Stimulated activated CD4-positive, alpha-beta T cell treated with anti-CD3 and anti-CD28 coated beads, Interleukin-4, amount 100 ng/mL, for 48 hours (primary cell): ENCODE data around the gene BAIAP2.

Experiments
- DNase-seq, 2 donors: peaks; one replicate each; pipeline ENCODE4 v3.0.0-alpha.2; 2020; ENCODE audit warnings: low read depth in 2 of 2

BAIAP2 gene

DNA sequence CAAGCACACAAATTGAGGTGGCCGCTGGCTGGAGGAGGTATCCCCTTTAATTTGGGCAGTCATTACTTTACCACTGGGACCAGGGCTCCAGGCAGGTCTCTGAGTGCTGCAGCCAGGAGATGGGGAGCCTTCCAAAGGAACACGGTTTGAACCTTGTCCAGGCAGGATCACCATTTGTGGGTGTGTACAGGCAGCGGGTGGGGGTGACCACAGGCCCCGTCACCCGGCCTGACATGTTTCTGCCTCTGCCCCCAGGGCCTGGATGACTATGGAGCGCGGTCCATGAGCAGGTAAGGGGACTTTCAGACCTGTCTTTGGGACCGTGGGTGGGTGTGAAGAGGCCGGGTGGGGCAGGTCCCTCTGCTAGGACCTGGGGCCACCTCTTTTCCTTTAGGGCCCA, 73.3 kb downstream of the BAIAP2 start:
- no peak for DNase-seq

DNA sequence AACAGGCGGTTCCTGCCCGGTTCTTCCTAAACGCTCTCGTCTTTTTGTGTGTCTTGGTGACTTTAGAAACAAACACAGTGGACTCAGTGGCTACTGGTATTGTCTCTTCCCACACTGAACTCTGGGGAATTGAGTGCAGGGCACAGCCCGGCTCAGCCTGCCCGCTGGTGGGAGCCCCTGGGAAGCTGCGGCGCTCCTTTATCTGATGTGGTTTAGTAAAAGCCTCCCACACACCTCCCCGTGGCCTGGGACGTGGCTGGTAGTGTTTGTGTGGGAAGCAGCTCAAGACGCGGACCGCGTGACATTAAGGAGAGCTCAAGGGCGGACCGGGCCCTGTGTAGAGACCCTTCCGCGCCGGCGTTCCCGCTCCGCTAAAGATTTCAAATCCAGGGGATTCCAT, 75.0 kb downstream of the BAIAP2 start:
- no peak for DNase-seq

GRCh38 chr17:81110488-81111040, 75.6 kb downstream of the BAIAP2 start:
- DNase-seq, result no peak

- no peak for DNase-seq
Measured at GRCh38 chr17:81111066-81111465, 76.1 kb downstream of the BAIAP2 start.

GRCh38 chr17:81112450-81112849, 77.5 kb downstream of the BAIAP2 start:
- no peak for DNase-seq

GRCh38 chr17:81113158-81113724, 78.3 kb downstream of the BAIAP2 start:
- no peak for DNase-seq

DNA sequence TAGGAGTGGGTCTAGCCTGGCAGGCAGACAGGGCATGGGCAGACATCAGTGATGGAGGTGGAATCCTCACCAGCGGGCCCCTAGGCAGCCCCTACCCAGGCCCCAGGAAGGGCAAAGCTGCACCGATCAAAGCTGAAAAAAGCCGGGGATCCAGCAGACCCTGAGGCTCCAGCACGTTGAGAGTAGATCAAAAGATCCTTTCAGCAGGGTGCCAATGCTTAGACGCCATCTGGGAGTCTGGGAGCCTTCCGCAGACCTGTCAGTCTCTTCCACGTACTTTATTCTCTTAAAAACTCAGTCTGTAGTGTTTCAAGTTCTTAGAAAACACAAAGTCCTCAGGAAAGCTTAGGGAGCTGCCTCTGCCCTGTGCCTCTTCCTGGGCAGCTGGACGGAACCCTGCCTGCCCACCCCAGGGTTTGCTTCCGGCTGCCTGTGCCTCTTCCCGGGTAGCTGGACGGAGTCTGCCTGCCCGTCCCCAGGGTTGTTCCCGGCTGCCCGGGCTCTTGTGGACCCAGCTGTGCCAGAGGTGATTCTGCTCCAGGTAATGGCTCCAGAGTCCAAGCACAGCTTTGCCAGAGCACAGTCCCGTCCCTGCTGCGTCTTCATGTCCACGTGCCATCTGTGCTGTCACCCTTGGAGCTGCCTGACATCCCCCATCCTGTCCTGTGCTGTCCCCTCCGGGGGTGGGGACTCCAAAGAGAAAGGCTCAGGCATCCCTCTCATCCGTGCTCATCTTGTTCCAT, 79.6 kb downstream of the BAIAP2 start:
- DNase-seq, result no peak

DNA sequence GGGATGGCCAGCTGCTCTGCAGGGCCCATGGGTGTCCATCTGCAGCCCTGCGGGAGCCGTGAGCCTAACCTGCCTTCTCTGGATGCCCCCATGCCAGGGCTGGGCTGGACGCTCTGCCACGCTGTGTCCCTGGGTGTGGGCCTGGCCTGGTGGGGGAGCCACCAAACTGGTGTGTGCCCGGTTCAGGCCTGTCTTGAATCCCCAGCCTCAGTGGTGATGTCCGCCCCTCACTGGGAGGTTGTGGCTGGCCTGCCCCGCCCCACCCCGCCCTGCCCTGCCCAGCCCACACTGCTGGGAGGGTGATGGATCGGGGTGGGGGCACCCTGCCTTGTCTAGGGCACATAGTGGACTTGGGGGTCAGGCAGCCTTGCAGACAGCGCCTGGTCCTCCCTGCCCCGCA, 80.3 kb downstream of the BAIAP2 start:
- no peak for DNase-seq

DNA sequence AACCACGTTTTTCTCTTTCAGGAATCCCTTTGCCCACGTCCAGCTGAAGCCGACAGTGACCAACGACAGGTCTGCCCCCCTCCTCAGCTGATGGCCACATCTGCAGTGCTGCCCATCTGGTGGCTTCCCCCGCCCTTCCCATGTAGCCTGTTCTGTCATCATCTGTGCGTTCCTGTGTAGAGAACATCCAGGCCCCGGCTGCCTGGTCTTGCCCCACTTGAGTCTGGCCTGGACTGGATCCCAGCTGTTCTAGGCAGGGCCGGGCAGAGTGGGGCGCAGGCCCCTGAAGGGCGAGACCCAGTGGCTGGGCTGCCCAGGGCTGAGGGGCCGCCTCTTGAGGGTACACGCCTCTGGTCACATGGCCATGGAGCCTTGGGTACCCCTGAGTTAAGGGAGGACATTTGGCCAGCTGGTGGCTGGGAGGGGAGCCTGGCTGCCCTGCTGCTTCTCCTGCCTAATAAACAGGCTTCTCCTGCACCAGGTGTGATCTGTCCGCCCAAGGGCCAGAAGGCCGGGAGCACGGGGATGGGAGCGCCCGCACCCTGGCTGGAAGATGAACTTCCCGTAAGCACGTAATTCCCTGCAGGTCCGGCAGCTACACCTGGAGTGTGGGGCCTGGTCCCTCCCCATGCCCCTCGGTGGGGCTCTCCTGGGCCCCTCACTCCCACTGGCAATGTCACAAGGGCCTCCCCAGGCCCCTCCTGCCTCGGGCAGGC, 81.0 kb downstream of the BAIAP2 start:
- DNase-seq, result no peak

- DNase-seq, result no peak
Measured at GRCh38 chr17:81116704-81117103, 81.8 kb downstream of the BAIAP2 start.

- no peak for DNase-seq
Measured at GRCh38 chr17:81117672-81118198, 82.8 kb downstream of the BAIAP2 start.

DNA sequence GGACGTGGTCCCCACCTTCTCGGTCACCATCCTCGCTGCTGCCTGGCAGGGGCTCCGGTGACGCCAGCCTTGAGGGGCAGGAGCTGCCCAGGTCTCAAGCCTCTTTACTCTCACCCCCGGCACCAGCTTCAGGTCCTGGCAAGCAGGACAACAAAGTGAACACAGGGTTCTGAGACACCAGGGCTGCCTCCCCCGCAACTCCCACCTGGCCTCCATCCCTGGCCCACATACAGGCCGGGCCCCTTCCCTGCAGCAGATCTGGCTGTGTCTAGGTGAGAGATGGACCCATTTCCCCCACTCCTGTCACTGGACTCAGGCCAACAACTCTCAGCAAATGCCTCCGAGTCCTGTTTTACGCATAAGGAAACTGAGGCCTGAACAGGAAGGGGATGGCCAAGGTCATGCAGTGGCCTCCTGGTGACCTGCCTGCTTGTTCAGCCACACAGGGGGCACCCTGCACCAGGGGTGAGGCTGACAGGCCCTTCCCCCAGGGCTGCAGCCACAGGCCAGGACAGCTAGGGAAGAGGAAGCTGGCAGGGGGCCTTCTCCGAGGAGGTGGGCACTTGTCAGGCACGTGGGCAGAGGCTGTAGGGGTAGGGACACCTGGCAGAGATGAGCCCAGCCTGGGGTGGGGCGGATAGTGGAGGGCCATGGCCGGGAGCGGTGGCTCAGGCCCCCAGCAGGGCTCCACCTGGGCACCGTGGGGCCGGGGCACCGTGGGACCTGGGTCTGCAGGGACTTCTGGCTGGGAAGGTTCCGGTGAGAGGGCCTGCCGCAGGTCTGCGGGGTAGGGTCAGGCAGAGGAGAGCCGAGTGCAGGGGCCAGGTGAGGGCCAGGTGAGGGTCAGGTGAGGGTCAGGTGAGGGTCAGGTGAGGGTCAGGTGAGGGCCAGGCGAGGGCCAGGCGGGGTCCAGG, 83.6 kb downstream of the BAIAP2 start:
- no peak for DNase-seq

- peak; percentile 86 to 91 for DNase-seq
Measured at GRCh38 chr17:81119223-81120148, 84.5 kb downstream of the BAIAP2 start.

DNA sequence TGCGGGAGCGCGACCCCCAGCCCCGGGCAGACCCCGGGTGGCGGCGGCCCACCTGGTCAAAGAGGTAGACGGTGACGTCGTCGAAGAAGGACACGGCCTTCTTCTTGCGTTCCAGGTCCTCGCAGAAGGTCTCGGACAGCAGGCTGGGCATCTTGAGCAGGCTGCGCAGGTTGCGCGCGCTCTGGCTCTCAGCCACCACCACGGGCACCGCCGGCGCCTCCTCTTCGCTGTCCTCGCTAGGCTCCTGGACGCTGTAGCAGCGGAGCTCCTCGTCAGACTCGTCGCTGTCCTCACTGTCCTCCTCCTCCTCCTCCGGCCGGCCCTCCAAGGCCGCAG, 85.2 kb downstream of the BAIAP2 start:
- no peak for DNase-seq

DNA sequence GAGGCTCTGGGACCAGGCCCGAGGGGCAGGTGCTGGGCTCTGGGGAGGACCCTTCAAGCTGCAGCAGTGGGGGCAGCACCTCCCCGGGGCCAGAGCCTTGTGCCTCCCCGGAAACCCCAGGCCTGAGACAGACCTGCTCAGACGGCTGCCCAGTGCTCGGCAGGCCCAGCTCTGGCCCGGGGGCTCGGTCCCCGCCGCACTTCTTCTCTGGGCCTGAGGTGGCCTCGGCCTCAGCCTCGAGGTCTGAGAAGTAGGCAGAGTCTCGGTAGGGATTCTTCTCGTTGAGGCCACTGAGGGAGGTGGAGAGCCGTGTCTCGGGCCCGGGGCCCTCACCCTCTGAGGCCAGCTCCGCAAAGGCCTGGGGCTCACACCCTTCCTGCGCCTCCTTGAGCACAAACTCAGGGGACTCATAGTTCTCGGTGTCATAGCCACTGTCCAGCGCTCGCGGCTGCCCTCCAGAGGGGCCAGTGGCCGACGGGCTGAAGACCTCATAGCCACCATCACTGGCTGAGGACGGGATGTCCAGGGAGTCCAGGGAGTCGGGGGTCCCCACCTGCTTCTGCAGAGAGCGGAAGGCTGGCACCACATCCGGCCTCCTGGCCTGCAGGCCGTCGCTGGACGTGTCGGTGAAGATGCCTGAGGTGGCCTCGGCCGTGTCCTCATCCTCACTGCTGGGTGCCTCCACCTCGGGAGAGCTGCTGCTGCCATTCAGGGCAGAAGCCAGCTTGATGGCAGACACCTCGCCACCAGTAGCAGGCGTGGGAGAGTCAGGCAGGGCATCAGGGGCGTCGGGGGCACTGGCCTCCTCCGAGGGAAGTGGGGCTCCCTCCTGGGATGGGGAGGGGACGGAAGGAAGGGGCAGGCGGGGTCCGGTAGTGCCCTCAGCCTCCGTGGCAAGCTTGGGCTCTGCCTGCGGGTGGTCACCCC, 86.0 kb downstream of the BAIAP2 start:
- DNase-seq, result no peak

GRCh38 chr17:81121841-81122733, 87.1 kb downstream of the BAIAP2 start:
- no peak for DNase-seq

DNA sequence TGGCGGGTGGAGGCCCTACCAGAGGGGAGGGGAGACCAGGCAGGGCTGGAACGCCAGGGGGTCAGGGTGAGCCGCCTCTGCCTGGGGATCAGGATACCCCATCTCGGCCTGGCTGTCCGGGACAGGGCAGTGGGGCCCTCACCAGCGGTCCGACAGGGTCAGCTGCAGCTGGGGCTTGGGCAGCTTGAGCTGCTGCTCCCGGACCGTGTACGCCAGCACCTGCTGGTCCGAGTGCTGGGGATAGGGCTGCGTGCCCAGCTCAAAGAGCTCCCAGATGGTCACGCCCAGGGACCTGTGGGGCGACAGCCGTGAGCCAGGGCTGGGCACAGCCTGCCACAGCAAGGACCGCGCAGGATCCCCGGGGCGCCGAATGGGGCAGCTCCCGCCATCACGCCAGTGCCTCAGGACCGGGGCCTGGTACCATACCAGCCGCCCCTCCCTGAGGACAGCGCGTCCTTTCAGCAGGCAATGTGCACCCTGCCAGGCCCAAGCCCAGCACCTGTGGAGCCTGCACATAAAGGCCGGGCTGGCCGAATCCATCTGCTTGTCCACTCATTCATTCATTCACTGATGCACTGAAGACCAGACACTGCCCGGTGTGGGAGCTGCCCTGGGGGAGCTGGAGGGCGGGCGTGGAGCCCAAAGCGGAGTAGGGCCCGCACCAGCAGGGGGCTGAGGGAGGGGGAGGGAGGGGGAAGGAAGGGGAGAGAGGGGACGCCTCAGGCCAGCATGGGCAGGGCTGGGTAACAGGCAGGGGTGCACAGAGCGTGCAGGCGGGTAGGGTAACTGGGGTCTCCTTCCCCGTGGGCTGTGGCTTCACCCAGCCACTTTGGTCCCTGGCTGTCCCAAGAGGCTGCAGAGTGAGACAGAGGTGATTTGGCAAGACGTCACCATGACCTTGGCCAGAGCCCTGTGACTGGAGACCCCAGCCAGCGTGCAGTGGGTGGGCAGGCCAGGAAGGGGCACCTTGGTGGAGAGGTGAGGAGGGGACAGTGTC, 88.4 kb downstream of the BAIAP2 start:
- DNase-seq, result no peak
